ENCODE results near the gene TMEM200C. TPM values are rescaled to one million over a fixed set of nuclear protein-coding genes. Genes with fewer than 3 reads are reported as not detected.

Gene TMEM200C
- total and polyA plus RNA-seq, 2 donors (not counting 3 experiments of a cell fraction or from before 2014, with no cell fraction given), result 0.07 TPM; not detected in 1

DNA sequence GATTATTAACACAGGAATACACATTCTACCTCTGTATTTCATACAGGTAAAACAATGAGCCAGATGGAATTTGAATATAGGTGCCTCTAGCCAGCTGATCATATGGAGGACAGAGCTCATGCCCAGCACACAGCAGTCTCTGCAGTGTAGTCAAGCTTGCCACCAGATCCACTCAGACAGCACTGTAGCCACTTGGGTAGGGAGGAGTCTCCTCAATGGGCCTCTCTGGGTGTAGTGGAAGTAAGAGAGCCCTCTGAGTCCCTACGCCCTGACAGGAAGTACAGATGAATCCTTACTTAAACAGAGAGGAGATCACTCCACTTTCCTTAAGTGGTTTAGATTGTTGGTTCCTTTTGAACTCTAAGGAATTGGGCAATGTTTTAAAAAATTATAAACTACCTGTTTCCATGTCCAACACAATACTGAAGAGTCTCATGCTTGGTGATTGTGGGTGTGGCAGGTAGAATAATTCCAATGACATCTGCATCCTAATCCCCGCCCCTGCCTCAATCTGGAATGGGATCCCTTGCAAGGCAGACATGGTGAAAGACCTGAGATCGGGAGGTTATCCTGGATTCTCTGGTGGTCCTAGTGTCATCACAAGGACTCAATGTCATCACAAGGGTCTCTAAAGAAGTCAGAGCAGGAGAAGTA is 23.0 kb upstream of the TMEM200C start:
- CTCF ChIA-PET, result no interaction called here

More for the DNA sequence above, 23.0 kb upstream of the TMEM200C start:
- Histone ChIP-seq H3K36me3 (ENCODE audit: control insufficient read depth in 2 of 2, extremely low read depth in 1 of 2, insufficient read depth in 2 of 2, low read length in 2 of 2) (no peaks in the 10 kb centered on the region), H3K4me2 (ENCODE audit: insufficient read depth, low read length) (no peak overlapping the region), H3K79me2 (ENCODE audit: control insufficient read depth, insufficient read depth, low read length) (no peaks in the 10 kb centered on the region), H4K20me1 (replicated peaks; ENCODE audit: control insufficient read depth, extremely low read depth, insufficient read depth, low read length) (no peaks in the 10 kb centered on the region), H3K4me1 (ENCODE audit: control insufficient read depth, extremely low read depth, insufficient read depth, low read length) (no peaks in the 10 kb centered on the region), H3K9ac (replicated peaks; ENCODE audit: extremely low read depth, insufficient read depth, low read length) (no peak overlapping the region), H3K9me1 (replicated peaks; ENCODE audit: control insufficient read depth, extremely low read depth, insufficient read depth, low read length) (no peaks in the 10 kb centered on the region), H2AFZ (ENCODE audit: low read depth, low read length) (no peak overlapping the region), H3K4me3 (replicated peaks in 1 of 3; ENCODE audit: insufficient read depth in 1 of 3, low read depth in 1 of 3, low read length in 3 of 3) (no peak overlapping the region), H3K27me3 (ENCODE audit: control insufficient read depth in 2 of 2, insufficient read depth in 2 of 2, low read length in 2 of 2) (no peaks in the 10 kb centered on the region), H3K9me3 (replicated peaks; ENCODE audit: control insufficient read depth, insufficient read depth, low read length) (no peaks in the 10 kb centered on the region), H3K27ac (ENCODE audit: insufficient read depth, low read depth, low read length) (no peak overlapping the region)
- FAIRE-seq, result no peak
- POLR2A ChIA-PET, result no interaction called here
- dilution Hi-C loops (cut with MboI; ENCODE audit: extremely low pct_ligation_motif_present, low sequenced_read_pairs), result no loop called here
- DNase-seq (ENCODE audit: low read depth, low spot score), result no peak
- intact Hi-C loops (cut with micrococcal nuclease), result no loop called here
- TF ChIP-seq, protein P1, sequence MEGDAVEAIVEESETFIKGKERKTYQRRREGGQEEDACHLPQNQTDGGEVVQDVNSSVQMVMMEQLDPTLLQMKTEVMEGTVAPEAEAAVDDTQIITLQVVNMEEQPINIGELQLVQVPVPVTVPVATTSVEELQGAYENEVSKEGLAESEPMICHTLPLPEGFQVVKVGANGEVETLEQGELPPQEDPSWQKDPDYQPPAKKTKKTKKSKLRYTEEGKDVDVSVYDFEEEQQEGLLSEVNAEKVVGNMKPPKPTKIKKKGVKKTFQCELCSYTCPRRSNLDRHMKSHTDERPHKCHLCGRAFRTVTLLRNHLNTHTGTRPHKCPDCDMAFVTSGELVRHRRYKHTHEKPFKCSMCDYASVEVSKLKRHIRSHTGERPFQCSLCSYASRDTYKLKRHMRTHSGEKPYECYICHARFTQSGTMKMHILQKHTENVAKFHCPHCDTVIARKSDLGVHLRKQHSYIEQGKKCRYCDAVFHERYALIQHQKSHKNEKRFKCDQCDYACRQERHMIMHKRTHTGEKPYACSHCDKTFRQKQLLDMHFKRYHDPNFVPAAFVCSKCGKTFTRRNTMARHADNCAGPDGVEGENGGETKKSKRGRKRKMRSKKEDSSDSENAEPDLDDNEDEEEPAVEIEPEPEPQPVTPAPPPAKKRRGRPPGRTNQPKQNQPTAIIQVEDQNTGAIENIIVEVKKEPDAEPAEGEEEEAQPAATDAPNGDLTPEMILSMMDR (IDR thresholded peaks at IDR 0.05; ENCODE audit: extremely low read depth in 1 of 2, insufficient read depth in 1 of 2, low read depth in 1 of 2, low read length in 2 of 2), result no peak
- TF ChIP-seq FOS (IDR thresholded peaks at IDR 0.05; ENCODE audit: borderline replicate concordance, insufficient read depth, low read length) (no peak), POLR2AphosphoS5 (IDR thresholded peaks at IDR 0.05; ENCODE audit: insufficient read depth, low read depth, low read length) (no peak), JUN (IDR thresholded peaks at IDR 0.05; ENCODE audit: borderline replicate concordance, insufficient read depth, insufficient read length, low read depth) (no peak), EZH2 (IDR thresholded peaks at IDR 0.05; ENCODE audit: borderline replicate concordance, low read depth, low read length, severe bottlenecking) (no peak), GATA2 (IDR thresholded peaks at IDR 0.05; ENCODE audit: insufficient read depth, insufficient read length, low read depth, low read length) (no peak), POLR2A (IDR thresholded peaks at IDR 0.05; ENCODE audit: low read depth, low read length) (no peak), MYC (IDR thresholded peaks at IDR 0.05; ENCODE audit: low read depth, low read length) (no peak), MAX (IDR thresholded peaks at IDR 0.05; ENCODE audit: insufficient read depth, insufficient read length) (no peak)
- no TSS peak for BruUV-seq (replicated peaks)
